ELF-1 (cell line): ENCODE data around the gene TRPM4.
A peak's percentile ranks its signal among the peaks of the same experiment; 100 is the strongest.
"Not testable (repeated sequence)": the region's sequence is repeated elsewhere in the genome, so short reads cannot be mapped to it uniquely, and the experiment has no call there.

Experiments
- DNase-seq: peaks from one replicate; pipeline ENCODE4 v3.0.0-alpha.2; 2016; ENCODE audit warnings: low read depth, low spot score

TRPM4 gene

GRCh38 chr19:49127225-49127624 is 30.4 kb upstream of the TRPM4 start:
- DNase-seq, result not testable (repeated sequence)

DNA sequence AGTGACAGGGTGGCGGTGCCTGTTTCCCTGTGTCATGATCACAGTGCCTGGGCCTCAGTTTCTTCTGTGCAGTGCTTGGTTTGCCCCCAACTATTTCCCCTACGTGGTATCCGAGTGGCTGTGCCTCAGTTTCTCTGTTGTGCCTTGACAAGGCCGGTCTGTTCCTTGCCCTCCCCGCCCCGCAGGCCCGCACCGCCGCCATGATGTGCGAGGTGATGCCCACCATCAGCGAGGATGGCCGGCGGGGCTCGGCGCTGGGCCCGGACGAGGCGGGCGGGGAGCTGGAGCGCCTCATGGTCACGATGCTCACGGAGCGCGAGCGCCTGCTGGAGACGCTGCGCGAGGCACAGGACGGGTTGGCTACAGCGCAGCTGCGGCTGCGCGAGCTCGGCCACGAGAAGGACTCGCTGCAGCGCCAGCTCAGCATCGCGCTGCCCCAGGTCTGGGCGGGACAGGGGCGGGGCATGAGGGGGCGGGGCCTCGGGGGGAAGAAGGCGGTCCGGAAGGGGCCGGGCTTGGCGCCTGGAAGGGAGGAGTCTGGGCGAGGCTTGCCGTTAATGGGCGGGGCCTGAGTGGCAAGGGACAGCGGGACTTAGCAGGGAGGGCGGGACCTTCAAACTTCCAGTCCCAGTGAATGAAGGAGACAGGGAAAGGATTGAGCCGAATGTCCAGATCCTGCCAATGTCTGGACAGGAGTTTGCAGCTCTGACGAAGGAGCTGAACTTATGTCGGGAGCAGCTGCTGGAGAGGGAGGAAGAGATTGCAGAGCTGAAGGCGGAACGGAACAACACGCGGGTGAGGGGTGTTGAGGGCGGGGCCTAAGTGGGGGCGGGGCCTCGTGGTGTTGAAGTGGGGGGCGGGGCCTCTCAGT is 29.7 kb upstream of the TRPM4 start:
- DNase-seq, result peak; percentile 94

GRCh38 chr19:49128545-49129237 is 28.9 kb upstream of the TRPM4 start:
- DNase-seq, result no peak

DNA sequence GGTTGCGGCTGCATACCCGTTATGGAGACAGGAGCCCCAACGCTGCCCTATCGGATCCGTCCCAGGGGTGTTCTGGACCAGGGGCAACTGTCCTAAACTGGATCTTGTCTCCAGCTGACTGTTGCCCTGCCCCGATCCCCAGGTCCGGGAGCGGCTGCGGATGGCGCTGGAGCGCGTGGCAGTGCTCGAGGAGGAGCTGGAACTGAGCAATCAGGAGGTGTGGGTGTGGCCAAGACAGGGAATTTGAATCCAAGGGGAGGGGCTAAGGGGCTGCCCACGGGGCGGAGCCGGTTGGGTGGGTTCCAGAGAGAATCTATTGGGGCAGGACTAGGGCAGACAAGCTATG is 28.4 kb upstream of the TRPM4 start:
- DNase-seq, result peak; percentile 81

- no peak for DNase-seq
Observed at GRCh38 chr19:49130325-49130724, 27.3 kb upstream of the TRPM4 start.

DNA sequence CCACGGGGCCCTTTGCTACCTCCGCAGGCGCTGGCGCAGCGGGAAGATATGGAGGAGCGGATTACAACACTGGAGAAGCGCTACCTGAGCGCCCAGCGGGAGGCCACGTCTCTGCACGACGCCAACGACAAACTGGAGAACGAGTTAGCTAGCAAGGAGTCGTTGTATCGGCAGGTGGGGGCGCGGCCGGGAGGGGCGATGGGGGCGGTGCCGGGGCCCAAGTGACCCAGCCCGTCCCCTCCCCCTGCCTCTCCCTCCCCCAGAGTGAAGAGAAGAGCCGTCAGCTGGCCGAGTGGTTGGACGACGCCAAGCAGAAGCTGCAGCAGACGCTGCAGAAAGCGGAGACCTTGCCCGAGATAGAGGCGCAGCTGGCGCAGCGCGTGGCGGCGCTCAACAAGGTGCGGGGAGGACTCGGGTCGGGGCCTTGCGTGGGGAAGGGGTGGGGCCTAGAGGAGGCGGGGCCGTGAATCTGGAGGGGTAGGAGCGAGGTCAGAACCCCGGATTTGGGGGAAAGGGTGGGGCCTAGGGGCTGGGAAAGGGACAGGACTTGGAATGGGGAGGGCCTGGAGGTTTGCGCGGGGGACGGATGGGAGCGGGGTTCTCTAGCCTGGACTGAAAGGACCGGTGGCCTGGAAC is 24.5 kb upstream of the TRPM4 start:
- DNase-seq, result peak; percentile 55

DNA sequence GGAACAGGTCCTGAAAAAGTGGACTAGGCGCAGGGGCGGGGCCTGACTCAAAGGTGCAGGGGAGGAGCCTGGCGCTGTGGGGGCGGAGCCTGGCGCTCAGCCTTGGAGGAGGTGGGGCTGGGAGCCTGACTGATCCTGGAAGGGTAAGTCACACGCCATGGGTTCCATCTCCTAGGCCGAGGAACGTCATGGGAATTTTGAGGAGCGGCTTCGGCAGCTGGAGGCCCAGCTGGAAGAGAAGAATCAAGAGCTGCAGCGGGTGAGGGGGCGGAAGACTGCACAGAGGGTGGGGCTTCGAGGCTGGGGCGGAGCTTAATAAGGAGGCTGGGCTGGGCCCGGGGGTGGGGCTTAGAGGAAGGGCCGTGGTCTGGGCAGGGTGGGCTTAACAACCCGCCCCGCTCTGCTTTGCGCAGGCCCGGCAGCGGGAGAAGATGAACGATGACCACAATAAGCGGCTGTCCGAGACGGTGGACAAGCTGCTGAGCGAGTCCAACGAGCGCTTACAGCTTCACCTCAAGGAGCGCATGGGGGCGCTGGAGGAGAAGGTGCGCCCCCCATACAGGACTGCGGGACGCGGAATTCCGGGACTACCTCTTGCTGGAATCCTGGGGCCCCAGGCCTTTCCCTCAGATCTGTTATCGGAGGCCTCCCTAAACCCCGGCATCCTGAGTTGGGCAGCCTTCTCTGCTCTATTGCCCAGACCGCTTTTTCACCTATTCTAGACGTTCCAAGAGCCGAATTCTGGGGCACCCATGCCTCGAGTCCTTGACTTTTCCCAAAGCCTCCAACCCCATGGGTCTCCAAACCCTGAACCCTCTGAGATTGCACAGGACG is 23.8 kb upstream of the TRPM4 start:
- DNase-seq, result peak; percentile 90

GRCh38 chr19:49135686-49136085 is 21.9 kb upstream of the TRPM4 start:
- DNase-seq, result no peak

DNA sequence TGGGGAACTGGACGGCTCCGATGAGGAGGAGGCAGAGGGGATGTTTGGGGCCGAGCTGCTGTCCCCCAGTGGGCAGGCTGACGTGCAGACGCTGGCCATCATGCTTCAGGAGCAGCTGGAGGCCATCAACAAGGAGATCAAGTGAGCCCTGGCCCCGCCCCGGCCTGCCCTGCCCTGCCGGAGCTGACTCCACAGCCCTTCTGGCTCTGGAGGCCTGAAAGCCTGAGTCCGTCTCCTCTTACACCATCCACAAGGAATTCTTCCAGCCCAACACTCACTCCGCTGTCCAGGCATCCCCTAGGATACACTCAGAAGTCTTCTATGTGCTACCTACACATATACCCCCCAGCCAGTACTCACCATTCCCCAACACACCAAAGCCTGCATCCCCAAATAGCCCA is 20.8 kb upstream of the TRPM4 start:
- DNase-seq, result peak; percentile 21

DNA sequence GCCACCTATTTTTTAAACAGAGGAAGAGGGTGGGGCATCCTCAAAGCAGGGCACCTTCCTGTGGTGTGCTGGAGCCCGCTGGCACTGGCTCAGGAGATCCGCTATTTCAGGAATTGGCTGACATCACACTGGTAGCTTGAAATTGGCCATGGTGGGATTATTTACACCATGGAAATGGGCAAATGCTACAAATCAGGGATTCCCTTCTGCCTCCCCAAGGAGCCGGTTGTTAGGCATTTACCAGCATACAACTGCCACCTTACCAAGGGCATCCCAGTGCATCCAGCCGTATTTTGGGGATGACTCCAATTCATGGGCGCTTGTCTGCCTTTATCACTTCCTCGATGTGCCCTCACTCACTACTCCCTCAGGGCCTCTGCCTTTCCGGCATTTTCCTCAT is 16.6 kb upstream of the TRPM4 start:
- DNase-seq, result no peak

DNA sequence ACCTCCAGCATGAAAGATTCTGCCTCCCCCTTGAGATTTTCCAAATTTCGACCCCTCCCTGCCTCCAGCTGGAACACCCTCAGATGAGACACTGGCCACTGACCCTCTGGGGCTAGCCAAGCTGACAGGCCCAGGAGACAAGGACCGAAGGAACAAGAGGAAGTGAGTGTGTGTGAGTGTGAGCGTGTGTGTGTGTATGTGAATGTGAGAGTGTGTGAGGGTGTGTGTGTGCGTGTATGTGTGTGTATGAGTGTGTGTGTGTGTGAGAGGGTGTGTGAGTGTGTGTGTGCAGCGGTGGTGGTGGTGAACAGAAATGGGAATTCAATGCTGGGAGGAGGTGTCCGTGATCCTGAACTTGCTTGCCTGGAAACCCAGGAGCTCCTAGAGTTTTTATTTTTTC is 16.2 kb upstream of the TRPM4 start:
- DNase-seq, result no peak

- DNase-seq, result peak; percentile 97
Observed at GRCh38 chr19:49142866-49143335, 14.7 kb upstream of the TRPM4 start.

- peak; percentile 96 for DNase-seq
Observed at GRCh38 chr19:49145573-49146407, 11.8 kb upstream of the TRPM4 start.

- DNase-seq, result not testable (repeated sequence)
Observed at GRCh38 chr19:49146408-49146770, 11.2 kb upstream of the TRPM4 start.

DNA sequence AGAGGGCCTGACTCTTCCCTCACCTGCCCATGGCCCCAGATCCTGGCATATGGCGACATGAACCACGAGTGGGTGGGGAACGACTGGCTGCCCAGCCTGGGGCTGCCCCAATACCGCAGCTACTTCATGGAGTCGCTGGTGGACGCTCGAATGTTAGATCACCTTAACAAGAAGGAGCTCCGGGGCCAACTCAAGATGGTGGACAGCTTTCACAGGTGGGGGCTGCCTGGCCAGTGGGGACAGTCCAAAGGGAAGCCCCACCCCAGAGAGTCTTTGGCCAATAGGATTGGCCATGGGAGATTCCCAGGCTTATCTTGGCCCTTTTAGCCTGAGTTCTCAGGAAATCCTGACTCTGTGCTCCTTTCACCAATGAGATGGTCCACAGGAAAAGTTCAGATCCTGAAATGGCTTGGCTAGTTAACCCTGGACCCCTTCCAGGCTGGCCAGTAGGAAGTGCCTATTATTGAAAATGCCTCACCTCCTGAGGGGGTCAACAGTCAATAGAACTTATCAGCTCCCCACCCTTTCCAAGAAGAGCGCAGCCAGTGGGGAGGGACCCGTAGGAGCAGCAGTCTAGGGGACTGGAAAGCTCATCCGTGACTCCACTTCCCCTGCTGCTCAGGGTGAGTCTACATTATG is 9.4 kb upstream of the TRPM4 start:
- DNase-seq, result no peak

GRCh38 chr19:49148784-49149651 is 8.6 kb upstream of the TRPM4 start:
- peak; percentile 98 for DNase-seq

DNA sequence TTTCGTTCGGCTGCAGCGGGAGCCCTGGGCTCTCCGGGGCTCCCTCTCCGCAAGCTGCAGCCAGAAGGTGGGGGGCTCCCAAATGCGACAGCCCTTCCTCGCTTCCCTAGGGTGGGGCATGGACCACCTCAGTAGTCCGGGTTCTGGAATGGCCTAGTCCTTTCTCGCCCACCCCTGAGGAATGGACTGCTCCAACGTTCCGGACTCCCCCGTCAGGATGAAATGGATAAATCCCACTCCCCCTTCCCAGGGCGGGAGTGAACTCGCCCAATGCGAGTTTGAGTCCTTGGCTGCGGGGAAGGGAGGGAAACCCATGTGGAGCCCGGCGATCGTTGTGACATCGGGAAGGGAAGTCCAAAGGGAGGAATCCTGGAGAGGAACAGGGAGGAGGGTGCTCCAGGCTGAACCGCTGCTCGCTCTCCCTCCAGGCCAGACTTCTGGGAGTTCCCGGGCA is 7.9 kb upstream of the TRPM4 start:
- peak; percentile 91 for DNase-seq

DNA sequence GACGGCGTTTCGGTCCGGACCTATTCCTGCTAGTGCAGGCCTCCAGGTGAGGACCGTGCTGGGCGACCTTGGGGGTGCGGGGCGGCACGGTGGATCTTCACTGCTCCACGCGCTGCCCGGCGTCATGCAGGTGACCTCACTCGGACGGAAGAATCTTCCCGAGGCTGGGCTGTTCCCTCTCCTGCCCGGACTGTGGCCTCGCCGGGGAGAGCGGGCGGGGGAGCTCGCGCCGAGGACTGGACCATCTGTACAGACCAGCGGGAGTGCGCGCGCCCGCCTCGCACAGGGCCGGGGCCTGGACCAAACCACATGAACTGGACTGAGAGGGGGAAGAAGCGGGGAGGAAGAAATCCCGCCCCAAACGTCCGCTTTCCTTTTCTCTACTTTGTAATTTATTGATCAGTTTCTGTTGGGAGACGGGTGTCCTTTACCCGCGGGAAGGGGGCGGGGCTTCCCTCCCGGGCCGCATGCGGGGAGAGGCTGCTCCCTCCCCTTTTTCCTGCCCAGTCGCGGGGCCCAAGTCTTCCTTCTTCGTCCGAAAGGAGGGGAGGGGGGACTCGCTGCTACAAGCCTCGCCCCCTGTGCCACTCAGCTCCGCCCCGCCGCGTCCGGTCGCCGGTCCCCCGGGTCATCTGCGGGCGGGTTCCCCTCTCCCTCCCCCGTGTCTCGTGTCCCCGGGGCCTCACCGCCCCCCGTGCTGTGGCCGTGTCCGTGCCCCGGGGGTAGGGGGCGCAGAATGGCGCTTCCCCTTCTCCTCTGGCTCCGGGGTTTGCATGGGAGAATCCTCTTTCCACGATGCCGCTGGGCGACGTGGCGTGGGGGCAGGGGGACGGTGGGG is 7.3 kb upstream of the TRPM4 start:
- DNase-seq, result peak; percentile 93

- DNase-seq, result no peak
Observed at GRCh38 chr19:49150944-49151243, 6.7 kb upstream of the TRPM4 start.
